K562 (cell line): Measurements from ENCODE around the gene AKNA.

ENCODE experiments used
- EZH2 ChIP-seq: IDR thresholded peaks from 2 replicates; pipeline ENCODE4 v1.6.1; 2012; ENCODE audit warnings: low read depth, mild to moderate bottlenecking, inconsistent platforms, low read length, borderline replicate concordance
- POLR2A ChIP-seq: fragments of 450-650 bp; conservative IDR thresholded peaks from 2 replicates; pipeline ENCODE4 v1.6.1; 2016

DNA sequence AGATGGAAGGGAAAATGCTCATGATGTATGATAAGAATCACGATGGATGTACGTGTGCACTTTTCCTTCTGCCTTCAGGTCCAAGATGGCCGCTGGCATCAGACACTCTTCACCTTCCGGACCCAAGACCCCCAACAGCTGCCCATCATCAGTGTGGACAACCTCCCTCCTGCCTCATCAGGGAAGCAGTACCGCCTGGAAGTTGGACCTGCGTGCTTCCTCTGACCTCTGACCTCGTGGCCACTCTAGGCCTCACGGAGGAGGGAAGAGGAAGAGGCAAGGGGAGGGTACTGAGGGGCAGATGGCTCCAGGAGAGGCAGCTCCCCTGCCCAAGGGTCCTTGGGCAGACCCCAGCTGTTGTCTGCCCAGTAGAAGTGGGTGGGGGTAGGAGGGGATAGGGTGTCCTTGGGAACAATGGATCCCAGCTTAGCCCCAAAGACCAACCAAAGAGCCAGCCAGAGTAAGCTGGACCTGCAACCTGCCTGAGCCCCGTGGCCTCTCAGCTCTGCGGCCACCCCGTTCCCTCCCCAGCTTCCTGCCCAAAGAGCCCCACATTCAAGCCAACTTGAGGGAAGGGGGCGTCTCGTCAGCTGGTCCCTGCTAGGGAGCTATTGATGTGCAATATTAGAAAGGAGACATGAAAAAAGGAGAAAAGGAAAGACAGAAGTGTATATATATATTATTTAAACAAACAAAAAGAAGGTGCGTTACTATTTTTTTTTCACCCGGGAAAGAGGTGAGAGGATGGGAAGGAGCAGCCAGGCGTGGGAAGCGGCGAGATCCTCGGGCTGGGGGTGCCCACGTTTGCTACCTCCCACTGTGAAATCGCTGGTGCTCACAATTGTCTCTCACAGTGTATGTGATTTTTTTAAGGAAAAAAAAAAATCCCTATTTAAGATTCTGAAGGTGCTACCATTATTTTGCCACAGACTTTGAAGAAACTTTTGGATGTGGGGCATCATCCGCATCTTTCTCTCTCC, 77.0 kb downstream of the AKNA start:
- no peak for TF ChIP-seq EZH2
- no peak for TF ChIP-seq POLR2A
